ENCODE measurements around the gene GSTO2.

Gene GSTO2

GRCh38 chr10:104327745-104328645 lies 59.0 kb downstream of the GSTO2 start:
- peak in 1 of 2 donors; percentile 38 for DNase-seq

- DNase-seq = no peak
These were observed 59.6 kb downstream of the GSTO2 start for GRCh38 chr10:104328646-104328895.

GRCh38 chr10:104328896-104329710 lies 60.1 kb downstream of the GSTO2 start:
- peak; percentile 78 to 85 for DNase-seq

GRCh38 chr10:104329735-104330134 lies 60.8 kb downstream of the GSTO2 start:
- peak in 1 of 2 donors; percentile 11 for DNase-seq

- peak in 1 of 2 donors; percentile 1 for DNase-seq
These were observed 61.5 kb downstream of the GSTO2 start for GRCh38 chr10:104330168-104331110.

- DNase-seq = peak in 1 of 2 donors; percentile 10
These were observed 62.3 kb downstream of the GSTO2 start for GRCh38 chr10:104331208-104331838.

- no peak for DNase-seq
These were observed 63.5 kb downstream of the GSTO2 start for GRCh38 chr10:104332243-104333031.

GRCh38 chr10:104333032-104333727 lies 64.2 kb downstream of the GSTO2 start:
- DNase-seq = peak; percentile 76 to 87

- no peak for DNase-seq
These were observed 64.9 kb downstream of the GSTO2 start for GRCh38 chr10:104333728-104334373.

- DNase-seq = no peak
These were observed 65.6 kb downstream of the GSTO2 start for GRCh38 chr10:104334561-104334960.

GRCh38 chr10:104334965-104335650 lies 66.1 kb downstream of the GSTO2 start:
- DNase-seq = no peak

GRCh38 chr10:104336821-104337467 lies 68.0 kb downstream of the GSTO2 start:
- no peak for DNase-seq

GRCh38 chr10:104337521-104337984 lies 68.6 kb downstream of the GSTO2 start:
- DNase-seq = peak; percentile 35 to 63

- DNase-seq = peak; percentile 76 to 80
These were observed 69.2 kb downstream of the GSTO2 start, which contains the start of gene ITPRIP for GRCh38 chr10:104337985-104338735. TSS of gene ITPRIP (minus strand) at chr10:104338465. CDS start at chr10:104316051, 22,414 bp downstream.

GRCh38 chr10:104339469-104340110 lies 70.6 kb downstream of the GSTO2 start:
- no peak for DNase-seq

GRCh38 chr10:104340111-104340526 lies 71.1 kb downstream of the GSTO2 start:
- no peak for DNase-seq

GRCh38 chr10:104340641-104341040 lies 71.7 kb downstream of the GSTO2 start:
- no peak for DNase-seq

Measured in CD4-positive, alpha-beta T cell treated with Interleukin-4 for 1 hour (primary cell).